BLaER1 treated with 17β-estradiol and CSF1 and Interleukin-3, amounts not matched to agents 10 nM and 100 nM (cell line): ENCODE data around the gene PLA2G4A.

Experiments
- H3K27ac ChIP-seq, 11 experiments: shearing (Covaris generic); formaldehyde crosslinking; 2 replicates each; pipeline ENCODE4 v1.8.1; 2022
- H3K27me3 ChIP-seq, 11 experiments: shearing (Covaris generic); formaldehyde crosslinking; 2 replicates each; pipeline ENCODE4 v1.8.1; 2022
- H3K36me3 ChIP-seq, 11 experiments: shearing (Covaris generic); formaldehyde crosslinking; 2 replicates each; pipeline ENCODE4 v1.8.1; 2022
- H3K4me1 ChIP-seq, 10 experiments: shearing (Covaris generic); formaldehyde crosslinking; 2 replicates each; pipeline ENCODE4 v1.8.1; 2022
- H3K4me2 ChIP-seq, 11 experiments: shearing (Covaris generic); formaldehyde crosslinking; 2 replicates each; pipeline ENCODE4 v1.8.1; 2022
- H3K4me3 ChIP-seq, 10 experiments: shearing (Covaris generic); formaldehyde crosslinking; 2 replicates each; pipeline ENCODE4 v1.8.1; 2022
- H3K9ac ChIP-seq, 11 experiments: shearing (Covaris generic); formaldehyde crosslinking; 2 replicates each; pipeline ENCODE4 v1.8.1; 2022
- H3K9me3 ChIP-seq, 11 experiments: shearing (Covaris generic); formaldehyde crosslinking; replicated peaks in 1 of 11; 2 replicates each; pipeline ENCODE4 v1.8.1; 2022
- H4K20me1 ChIP-seq, 11 experiments: shearing (Covaris generic); formaldehyde crosslinking; 2 replicates each; pipeline ENCODE4 v1.8.1; 2022
- Cebpa-rat ChIP-seq, 11 experiments: shearing (Covaris generic); IDR thresholded peaks; 2 replicates each; pipeline ENCODE4 v1.8.1; 2022

The PLA2G4A gene

GRCh38 chr1:186819563-186819962, 9.2 kb upstream of the PLA2G4A start:
- H3K27ac ChIP-seq: peak overlapping the region in 6 of 11 experiments; percentile 41 to 82 (median 68); a peak in 11 of 22 replicates
- no peaks in the 10 kb centered on the region for H3K9me3 ChIP-seq
- H3K36me3 ChIP-seq: no peaks in the 10 kb centered on the region
- H3K4me2 ChIP-seq: peak overlapping the region in 6 of 11 experiments; percentile 13 to 82 (median 67); a peak in 10 of 22 replicates
- no peak overlapping the region for H3K4me3 ChIP-seq
- no peaks in the 10 kb centered on the region for H3K27me3 ChIP-seq
- H3K9ac ChIP-seq: peak overlapping the region in 3 of 11 experiments; percentile 31 to 41 (median 40); a peak in 4 of 22 replicates
- peaks cover 0 to 28% (median 15%) of the 10 kb centered on the region in 10 experiments; a peak in 12 of 20 replicates for H3K4me1 ChIP-seq
- no peak for TF ChIP-seq Cebpa-rat (IDR thresholded peaks at IDR 0.05)
- H4K20me1 ChIP-seq: no peaks in the 10 kb centered on the region

- TF ChIP-seq Cebpa-rat (IDR thresholded peaks at IDR 0.05): no peak
- Histone ChIP-seq H4K20me1 (no peaks in the 10 kb centered on the region), H3K4me3 (peak overlapping the region in 2 of 10 experiments; percentile 49 to 56; a peak in 3 of 20 replicates), H3K4me1 (peaks cover 0 to 29% (median 0%) of the 10 kb centered on the region in 10 experiments; a peak in 5 of 20 replicates), H3K9me3 (no peaks in the 10 kb centered on the region), H3K36me3 (no peaks in the 10 kb centered on the region), H3K27ac (no peak overlapping the region), H3K4me2 (peak overlapping the region in 3 of 11 experiments; percentile 54 to 79 (median 61); a peak in 4 of 22 replicates), H3K9ac (no peak overlapping the region), H3K27me3 (no peaks in the 10 kb centered on the region)
These were observed 1.2 kb downstream of the PLA2G4A start for GRCh38 chr1:186829686-186830587.

- no peak overlapping the region for H3K9ac ChIP-seq
- no peak overlapping the region for H3K27ac ChIP-seq
- H3K27me3 ChIP-seq: no peaks in the 10 kb centered on the region
- H3K9me3 ChIP-seq: no peaks in the 10 kb centered on the region
- H3K36me3 ChIP-seq: no peaks in the 10 kb centered on the region
- no peak for TF ChIP-seq Cebpa-rat (IDR thresholded peaks at IDR 0.05)
- H3K4me2 ChIP-seq: peak overlapping the region in 2 of 11 experiments; percentile 42 to 79; a peak in 2 of 22 replicates
- H4K20me1 ChIP-seq: no peaks in the 10 kb centered on the region
- peaks cover 0 to 29% (median 0%) of the 10 kb centered on the region in 10 experiments; a peak in 5 of 20 replicates for H3K4me1 ChIP-seq
- H3K4me3 ChIP-seq: no peak overlapping the region
These were observed 2.4 kb downstream of the PLA2G4A start for GRCh38 chr1:186831168-186831567.

GRCh38 chr1:186834399-186834958, 5.7 kb downstream of the PLA2G4A start:
- Histone ChIP-seq H3K4me1 (peaks cover 0 to 44% (median 14%) of the 10 kb centered on the region in 10 experiments; a peak in 12 of 20 replicates), H4K20me1 (no peaks in the 10 kb centered on the region), H3K4me3 (no peak overlapping the region), H3K36me3 (no peaks in the 10 kb centered on the region), H3K27me3 (no peaks in the 10 kb centered on the region), H3K4me2 (no peak overlapping the region), H3K9ac (no peak overlapping the region), H3K9me3 (no peaks in the 10 kb centered on the region), H3K27ac (no peak overlapping the region)
- TF ChIP-seq Cebpa-rat (IDR thresholded peaks at IDR 0.05): no peak

GRCh38 chr1:186835448-186835847, 6.7 kb downstream of the PLA2G4A start:
- no peak overlapping the region for H3K27ac ChIP-seq
- H3K4me1 ChIP-seq: peaks cover 0 to 42% (median 16%) of the 10 kb centered on the region in 10 experiments; a peak in 12 of 20 replicates
- no peak overlapping the region for H3K4me3 ChIP-seq
- H3K9me3 ChIP-seq: no peaks in the 10 kb centered on the region
- no peak for TF ChIP-seq Cebpa-rat (IDR thresholded peaks at IDR 0.05)
- no peaks in the 10 kb centered on the region for H3K36me3 ChIP-seq
- no peaks in the 10 kb centered on the region for H3K27me3 ChIP-seq
- H3K9ac ChIP-seq: no peak overlapping the region
- no peak overlapping the region for H3K4me2 ChIP-seq
- no peaks in the 10 kb centered on the region for H4K20me1 ChIP-seq

GRCh38 chr1:186837806-186838205, 9.1 kb downstream of the PLA2G4A start:
- no peak for TF ChIP-seq Cebpa-rat (IDR thresholded peaks at IDR 0.05)
- no peaks in the 10 kb centered on the region for H3K36me3 ChIP-seq
- H3K9me3 ChIP-seq: no peaks in the 10 kb centered on the region
- H3K4me2 ChIP-seq: peak overlapping the region in 4 of 11 experiments; percentile 64 to 76 (median 71); a peak in 8 of 22 replicates
- no peaks in the 10 kb centered on the region for H4K20me1 ChIP-seq
- no peak overlapping the region for H3K4me3 ChIP-seq
- peak overlapping the region in 2 of 11 experiments; percentile 18 to 57; a peak in 3 of 22 replicates for H3K27ac ChIP-seq
- no peak overlapping the region for H3K9ac ChIP-seq
- H3K27me3 ChIP-seq: no peaks in the 10 kb centered on the region
- H3K4me1 ChIP-seq: peaks cover 0 to 34% (median 16%) of the 10 kb centered on the region in 10 experiments; a peak in 12 of 20 replicates

- no peak for TF ChIP-seq Cebpa-rat (IDR thresholded peaks at IDR 0.05)
- H3K4me3 ChIP-seq: no peak overlapping the region
- no peak overlapping the region for H3K9ac ChIP-seq
- H3K36me3 ChIP-seq: no peaks in the 10 kb centered on the region
- H3K9me3 ChIP-seq: no peaks in the 10 kb centered on the region
- H3K27ac ChIP-seq: peak overlapping the region in 7 of 11 experiments; percentile 18 to 68 (median 44); a peak in 11 of 22 replicates
- peaks cover 0 to 34% (median 16%) of the 10 kb centered on the region in 10 experiments; a peak in 12 of 20 replicates for H3K4me1 ChIP-seq
- no peaks in the 10 kb centered on the region for H4K20me1 ChIP-seq
- peak overlapping the region in 8 of 11 experiments; percentile 11 to 76 (median 60); a peak in 14 of 22 replicates for H3K4me2 ChIP-seq
- no peaks in the 10 kb centered on the region for H3K27me3 ChIP-seq
These were observed 9.8 kb downstream of the PLA2G4A start for GRCh38 chr1:186838380-186839040.

- Histone ChIP-seq H4K20me1 (no peaks in the 10 kb centered on the region), H3K4me3 (no peak overlapping the region), H3K4me2 (peak overlapping the region in 7 of 11 experiments; percentile 27 to 76 (median 64); a peak in 12 of 22 replicates), H3K9ac (peak overlapping the region in 1 of 11 experiments; percentile 6; a peak in 1 of 22 replicates), H3K27me3 (no peaks in the 10 kb centered on the region), H3K9me3 (no peaks in the 10 kb centered on the region), H3K27ac (peak overlapping the region in 5 of 11 experiments; percentile 40 to 68 (median 57); a peak in 10 of 22 replicates), H3K4me1 (peaks cover 0 to 34% (median 16%) of the 10 kb centered on the region in 10 experiments; a peak in 12 of 20 replicates), H3K36me3 (no peaks in the 10 kb centered on the region)
- TF ChIP-seq Cebpa-rat (IDR thresholded peaks at IDR 0.05): no peak
These were observed 10.3 kb downstream of the PLA2G4A start for GRCh38 chr1:186839041-186839400.
